HG03460 (cell line): Measurements from ENCODE around the gene ARFRP1.
"Not testable (repeated sequence)": the region's sequence is repeated elsewhere in the genome, so short reads cannot be mapped to it uniquely, and the experiment has no call there.

Experiments used
- ATAC-seq: cut with Tn5 transposase; IDR thresholded peaks from one replicate; pipeline ENCODE4 v1.9.1; 2021; ENCODE audit not compliant: unreplicated experiment

ARFRP1 gene

DNA sequence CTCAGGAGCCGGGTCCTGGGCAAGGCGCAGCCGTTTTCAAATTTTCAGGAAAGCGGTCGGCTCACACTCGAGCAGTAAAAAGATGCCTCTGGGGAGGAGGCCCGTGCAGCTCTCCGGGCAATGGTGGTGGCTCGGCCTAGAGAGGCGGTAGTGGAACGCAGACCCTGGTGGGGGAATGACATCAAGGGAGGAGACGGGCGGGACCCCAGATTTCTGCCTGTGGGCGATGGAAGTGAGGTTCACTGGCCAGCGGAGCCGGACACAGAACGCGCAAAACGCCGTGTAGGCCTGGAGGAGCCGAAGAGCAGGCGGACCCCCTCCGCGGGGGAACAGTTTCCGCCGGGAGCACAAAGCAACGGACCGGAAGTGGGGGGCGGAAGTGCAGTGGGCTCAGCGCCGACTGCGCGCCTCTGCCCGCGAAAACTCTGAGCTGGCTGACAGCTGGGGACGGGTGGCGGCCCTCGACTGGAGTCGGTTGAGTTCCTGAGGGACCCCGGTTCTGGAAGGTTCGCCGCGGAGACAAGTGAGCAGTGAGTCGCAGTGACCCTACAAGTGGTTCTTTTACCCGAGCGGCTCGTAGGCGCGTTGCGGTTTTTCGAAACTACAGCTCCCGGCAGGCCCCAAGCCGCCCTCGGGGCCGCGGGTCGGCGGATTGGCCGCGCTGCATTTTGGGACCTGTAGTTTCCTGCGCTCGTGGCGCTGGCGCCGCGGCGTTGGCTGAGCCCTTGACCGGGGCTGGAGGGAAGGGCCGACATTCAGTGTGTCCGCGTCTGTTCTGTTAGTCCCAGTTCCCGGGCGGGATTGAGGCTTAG is 49.6 kb downstream of the ARFRP1 start, which contains the start of gene RTEL1:
TSS of gene RTEL1 (plus strand) at position 376 of the 812 bp plus-strand sequence. CDS start 1,091 bp downstream, outside the sequence.
- peak; percentile 76 for ATAC-seq

DNA sequence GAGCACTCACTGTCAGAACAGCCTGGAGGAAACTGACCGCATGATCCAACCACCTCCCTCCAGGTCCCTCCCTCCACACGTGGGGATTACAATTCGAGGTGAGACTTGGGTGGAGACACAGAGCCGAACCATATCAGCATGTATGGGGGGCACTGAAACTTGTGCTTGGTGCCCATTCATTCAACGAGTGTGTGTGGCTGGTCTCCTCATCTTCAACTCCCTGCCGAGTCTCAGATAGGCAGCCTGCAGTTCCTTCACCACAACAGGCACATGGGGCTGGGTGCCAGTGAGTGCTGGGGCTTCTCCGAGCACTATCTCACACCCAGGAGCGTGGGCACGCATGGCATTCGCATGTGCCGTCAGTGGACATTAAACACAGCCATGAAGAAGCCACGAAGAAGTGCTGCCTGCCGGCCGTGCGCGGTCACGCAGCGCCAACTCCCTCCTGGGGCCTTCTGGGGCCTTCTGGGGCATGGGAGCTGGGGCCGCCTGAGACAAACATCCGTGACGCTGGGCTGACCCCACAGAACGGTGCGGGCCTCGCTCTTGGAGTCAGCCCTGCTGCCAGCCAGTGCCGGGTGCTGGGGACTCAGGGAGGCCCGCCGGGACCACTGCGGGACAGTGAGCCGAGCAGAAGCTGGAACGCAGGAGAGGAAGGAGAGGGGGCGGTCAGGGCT is 50.4 kb downstream of the ARFRP1 start:
- ATAC-seq, result peak; percentile 6

DNA sequence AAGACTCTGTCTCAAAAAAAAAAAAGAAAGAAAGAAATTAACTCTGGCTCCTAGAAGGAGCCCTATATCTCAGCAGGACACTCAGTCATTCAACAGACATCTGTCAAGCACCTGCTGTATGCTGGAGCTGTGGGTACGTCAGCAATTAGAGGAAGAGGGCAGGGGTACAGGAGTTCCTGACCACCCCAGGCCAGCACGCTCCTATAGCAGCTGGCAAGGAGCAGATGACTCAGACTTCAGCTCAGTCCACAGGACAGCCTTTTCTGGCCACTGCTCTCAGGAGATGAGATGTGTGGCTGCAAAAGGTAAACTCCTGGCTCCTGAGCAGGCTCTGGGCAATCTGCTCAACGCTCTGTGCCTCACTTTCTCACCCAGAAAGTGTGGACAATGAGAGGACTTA is 51.3 kb downstream of the ARFRP1 start:
- ATAC-seq, result no peak

DNA sequence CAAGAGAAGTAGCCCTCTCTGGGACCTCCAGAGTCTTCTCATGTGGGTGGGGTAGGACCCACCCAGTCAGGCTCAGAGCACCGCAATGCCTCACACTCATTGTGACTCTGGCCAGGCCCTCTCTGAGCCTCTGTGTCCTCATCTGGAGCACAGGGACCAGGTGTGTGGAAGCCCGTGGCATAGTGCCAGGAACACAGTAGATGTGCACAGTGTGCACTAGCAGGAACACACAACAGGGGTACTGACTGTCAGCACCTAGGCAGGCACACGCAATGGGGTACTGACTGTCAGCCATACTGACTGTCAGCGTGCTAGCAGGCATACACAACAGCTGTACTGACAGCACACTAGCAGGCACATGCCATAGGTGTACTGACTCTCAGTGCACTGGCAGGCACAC is 52.5 kb downstream of the ARFRP1 start:
- ATAC-seq, result no peak

DNA sequence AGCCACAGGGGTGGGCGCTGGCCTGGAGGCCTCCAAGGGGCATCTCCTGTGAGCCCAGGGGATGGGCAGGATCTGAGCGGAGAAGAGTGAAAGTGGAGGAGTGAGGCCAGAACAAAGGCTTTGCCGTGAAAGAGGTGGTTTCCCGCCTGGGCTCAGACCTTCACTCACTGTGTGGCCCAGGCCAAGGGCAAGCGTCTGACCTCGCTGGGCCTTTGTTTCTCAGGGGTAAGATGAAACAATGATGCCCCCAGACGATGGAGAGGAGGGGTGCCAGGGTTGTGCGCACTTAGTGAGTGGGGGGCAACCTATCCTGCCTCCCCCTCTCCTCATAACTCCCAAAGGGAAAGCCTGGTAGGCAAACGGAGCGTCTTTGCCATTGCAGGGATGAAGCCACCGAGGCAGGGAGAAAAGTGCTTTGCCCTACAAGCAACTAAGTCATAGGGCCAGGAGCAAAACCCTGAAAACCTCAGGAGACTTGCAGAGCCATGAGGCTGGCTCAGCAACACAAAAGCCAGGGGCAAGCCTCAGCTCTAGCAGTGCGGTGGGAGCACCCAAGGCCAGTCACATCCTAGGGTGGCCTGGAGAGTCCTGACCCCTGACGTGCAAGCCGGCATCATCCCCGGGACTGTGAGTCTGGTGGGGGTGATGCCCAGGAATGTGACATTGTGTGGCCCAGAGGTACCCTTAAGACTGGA is 53.7 kb downstream of the ARFRP1 start:
- no peak for ATAC-seq

DNA sequence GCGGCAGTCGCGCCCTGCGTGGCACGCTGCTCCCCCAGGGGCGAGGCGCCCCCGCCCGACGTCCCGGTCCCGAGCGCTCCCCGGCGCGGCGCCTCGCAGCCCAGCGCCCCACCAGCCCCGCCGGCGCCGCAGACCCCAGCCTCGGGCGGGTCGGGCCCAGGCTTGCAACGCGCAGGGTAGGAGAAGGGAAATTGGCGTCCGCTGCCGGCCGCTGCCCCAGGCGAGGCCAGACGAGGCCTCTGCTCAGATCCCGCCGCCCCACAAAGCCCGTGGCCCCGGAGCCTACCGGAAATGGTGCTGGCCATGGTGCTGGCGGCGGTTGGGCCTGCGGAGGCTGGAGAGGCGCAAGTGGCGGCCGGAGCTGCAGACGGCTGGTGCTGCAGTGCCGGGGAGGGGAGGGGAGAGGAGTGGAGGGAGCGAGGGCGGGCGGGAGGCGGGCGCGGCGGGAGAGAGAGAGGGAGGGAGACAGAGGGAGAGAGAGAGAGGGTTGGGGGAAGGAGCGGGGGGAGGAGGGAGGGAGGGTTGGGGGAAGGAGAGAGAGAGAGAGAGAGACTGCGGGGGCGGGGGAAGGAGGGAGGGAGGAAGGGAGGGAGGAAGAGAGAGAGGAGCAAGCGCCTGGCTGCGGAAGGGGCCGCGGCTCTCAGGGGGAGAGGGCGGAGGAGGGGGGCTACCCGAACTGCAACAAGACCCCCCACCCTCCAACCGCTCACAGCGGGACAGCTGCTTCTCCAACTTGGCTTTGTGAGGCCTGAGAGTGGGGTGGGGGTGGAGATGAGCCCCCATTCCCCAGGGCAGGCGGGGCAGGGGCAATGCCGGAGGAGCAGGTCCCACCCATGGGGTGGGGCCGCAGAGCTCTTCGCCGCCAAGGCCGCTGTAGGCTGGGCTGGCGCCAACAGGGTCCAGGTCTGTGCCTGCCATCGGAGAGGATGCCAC is 54.5 kb downstream of the ARFRP1 start, which contains the start of gene STMN3:
TSS of gene STMN3 (minus strand) at position 384 of the 933 bp plus-strand sequence. CDS start at position 305, 79 bp downstream.
- ATAC-seq, result no peak

DNA sequence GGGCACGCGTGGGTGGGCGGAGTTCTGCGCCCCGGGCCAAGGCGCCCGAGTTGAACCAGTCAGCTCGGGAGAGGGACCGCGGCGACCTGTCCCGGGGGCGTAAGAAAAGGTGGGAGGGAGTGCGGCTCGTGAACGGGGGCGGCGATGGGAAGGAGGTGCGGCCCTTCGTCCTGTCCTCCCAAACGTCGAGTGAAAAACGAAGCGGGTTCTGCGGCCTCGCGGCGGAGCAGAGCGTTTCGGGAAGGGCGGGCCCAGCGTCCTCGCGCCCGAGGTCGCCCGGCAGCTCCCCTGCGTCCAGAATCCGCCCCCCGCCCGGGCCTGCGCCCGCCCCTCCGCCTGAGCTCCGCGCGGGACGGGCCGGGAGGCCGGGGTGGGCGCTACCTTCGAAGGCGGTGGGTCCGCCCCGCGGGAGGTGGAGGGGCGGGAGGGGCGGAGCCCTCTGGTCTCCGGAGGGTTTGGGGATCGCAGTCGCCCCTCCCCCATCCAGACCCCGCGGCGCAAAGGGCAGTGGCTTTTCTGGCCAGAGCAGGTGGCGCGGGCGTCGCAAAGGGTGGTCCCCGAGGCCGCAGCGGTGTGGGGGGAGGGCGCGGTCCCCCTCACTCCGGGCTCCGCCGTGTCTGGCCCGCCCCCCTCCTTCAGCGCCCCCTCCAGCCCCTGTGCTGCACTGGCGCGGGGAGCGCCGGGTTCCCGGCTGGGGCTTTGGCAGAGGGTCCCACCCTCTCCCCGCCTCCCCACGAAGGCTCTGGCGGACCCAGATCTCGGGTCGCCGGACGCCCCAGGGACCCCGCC is 55.4 kb downstream of the ARFRP1 start:
- ATAC-seq, result no peak

DNA sequence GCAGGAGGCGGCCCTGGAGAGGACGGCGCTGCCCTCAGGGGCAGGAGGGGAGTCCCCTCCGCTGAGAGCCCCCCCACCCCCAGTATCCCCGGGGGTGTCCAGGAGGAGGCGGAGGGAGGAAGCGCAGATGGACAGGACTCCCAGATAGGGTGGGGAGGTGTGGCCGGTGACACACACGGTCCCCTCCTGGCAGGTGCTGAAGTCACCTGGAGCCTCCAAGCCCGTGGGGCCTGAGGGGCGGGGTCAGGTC is 55.9 kb downstream of the ARFRP1 start:
- ATAC-seq, result no peak

DNA sequence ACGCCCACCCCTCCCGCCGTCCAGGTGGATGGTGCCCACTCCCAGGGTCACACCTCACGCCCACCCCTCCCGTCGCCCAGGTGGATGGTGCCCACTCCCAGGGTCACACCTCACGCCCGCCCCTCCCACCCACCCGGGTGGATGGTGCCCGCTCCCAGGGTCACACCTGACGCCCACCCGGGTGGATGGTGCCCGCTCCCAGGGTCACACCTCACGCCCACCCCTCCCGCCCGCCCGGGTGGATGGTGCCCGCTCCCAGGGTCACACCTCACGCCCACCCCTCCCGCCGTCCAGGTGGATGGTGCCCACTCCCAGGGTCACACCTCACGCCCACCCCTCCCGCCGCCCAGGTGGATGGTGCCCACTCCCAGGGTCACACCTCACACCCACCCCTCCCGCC is 57.3 kb downstream of the ARFRP1 start:
- not testable (repeated sequence) for ATAC-seq

DNA sequence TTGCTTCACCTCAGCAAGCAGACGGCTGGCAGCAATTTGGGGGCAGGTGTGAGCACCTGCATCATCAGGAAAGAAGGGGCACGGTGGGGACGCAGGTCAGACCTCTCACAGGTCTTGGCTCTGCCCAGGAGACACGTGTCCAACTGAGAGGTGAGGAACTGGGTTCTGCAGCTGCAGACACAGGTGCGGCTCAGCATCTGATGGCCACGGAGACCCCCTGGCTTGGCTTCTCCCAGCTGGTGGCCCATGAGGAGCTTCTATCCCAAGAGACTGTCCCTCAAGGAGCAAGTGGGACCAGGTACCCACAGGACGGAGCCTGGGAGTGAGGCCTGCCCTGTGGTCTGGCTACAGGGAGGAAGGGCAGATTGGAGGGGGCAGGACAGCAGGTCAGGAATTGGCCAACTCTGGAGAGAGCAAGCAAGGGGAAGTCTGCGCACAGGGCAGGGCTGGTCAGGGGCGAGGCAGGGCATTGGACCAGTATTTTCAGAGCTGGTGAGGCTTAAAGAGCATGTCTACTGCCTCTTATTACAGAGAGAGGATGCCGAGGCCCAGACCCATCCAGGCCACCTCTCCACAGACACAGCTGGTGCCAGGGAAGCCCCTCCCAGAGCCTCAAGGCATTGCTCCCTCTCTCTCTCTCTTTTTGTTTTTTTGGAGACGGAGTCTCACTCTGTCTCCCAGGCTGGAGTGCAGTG is 58.7 kb downstream of the ARFRP1 start:
- ATAC-seq, result no peak
